Neural cell (in vitro differentiated cells): ENCODE measurements around the gene VAT1L.

Experiments
- CTCF ChIP-seq: fragments of 450-650 bp; IDR thresholded peaks from 2 replicates; pipeline ENCODE4 v1.5.1; 2014; ENCODE audit warnings: antibody characterized with exemption, mild to moderate bottlenecking, moderate library complexity; ENCODE audit not compliant: poor library complexity, severe bottlenecking
- EP300 ChIP-seq: fragments of 450-650 bp; conservative IDR thresholded peaks from 2 replicates; pipeline ENCODE4 v1.6.1; 2014; ENCODE audit warnings: antibody characterized with exemption, mild to moderate bottlenecking, moderate library complexity; ENCODE audit not compliant: poor library complexity, severe bottlenecking
- EZH2 ChIP-seq: fragments of 200-600, 300-800 bp; shearing (Covaris generic), sonication (generic); IDR thresholded peaks from 2 replicates; pipeline ENCODE4 v1.6.1; 2014; ENCODE audit warnings: antibody characterized with exemption, low read length, borderline replicate concordance, mild to moderate bottlenecking; ENCODE audit not compliant: insufficient read depth, poor library complexity, severe bottlenecking
- POLR2AphosphoS5 ChIP-seq: IDR thresholded peaks from 2 replicates; pipeline ENCODE4 v1.6.1; 2012
- RAD21 ChIP-seq: fragments of 450-650 bp; conservative IDR thresholded peaks from 2 replicates; pipeline ENCODE4 v1.6.1; 2014; ENCODE audit warnings: antibody characterized with exemption, mild to moderate bottlenecking, moderate library complexity
- REST ChIP-seq: IDR thresholded peaks from 2 replicates; pipeline ENCODE4 v1.6.1; 2012; ENCODE audit warnings: borderline replicate concordance
- SMC3 ChIP-seq: fragments of 450-650 bp; conservative IDR thresholded peaks from 2 replicates; pipeline ENCODE4 v1.6.1; 2014; ENCODE audit warnings: antibody characterized with exemption, mild to moderate bottlenecking, moderate library complexity; ENCODE audit not compliant: poor library complexity
- TAF1 ChIP-seq: IDR thresholded peaks from 2 replicates; pipeline ENCODE4 v1.6.1; 2012; ENCODE audit warnings: low read depth

- no peak for TF ChIP-seq CTCF
- no peak for TF ChIP-seq EZH2
- no peak for TF ChIP-seq TAF1
- no peak for TF ChIP-seq RAD21
- no peak for TF ChIP-seq EP300
- no peak for TF ChIP-seq POLR2AphosphoS5
- TF ChIP-seq SMC3: no peak
- no peak for TF ChIP-seq REST
Observed at GRCh38 chr16:78007121-78007520, 218.8 kb downstream of the VAT1L start.
